ENCODE data around the gene RASL11A. TPM values are rescaled to one million over a fixed set of nuclear protein-coding genes. Genes with fewer than 3 reads are reported as not detected.

The RASL11A gene
- total RNA-seq, 1 experiment from 2014 or later: 21.0 TPM

DNA sequence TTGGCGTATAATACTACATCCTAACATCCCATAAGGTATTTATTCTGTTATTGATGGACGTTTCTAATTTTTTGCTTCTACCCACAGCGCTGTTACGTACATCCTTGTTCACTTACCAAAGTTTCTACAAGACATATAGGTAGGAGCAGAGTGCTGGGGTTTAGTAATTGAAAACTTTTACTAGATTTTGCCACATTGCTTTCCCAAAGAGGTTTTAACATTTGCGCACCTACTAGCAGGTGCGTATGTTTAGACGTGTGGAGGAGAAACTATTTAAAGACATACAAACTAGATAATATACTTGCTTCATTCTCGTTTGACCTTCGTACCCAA is 19.8 kb upstream of the RASL11A start:
- peaks cover 51% of the 10 kb centered on the region for H3K36me3 Mint-ChIP-seq (ENCODE audit: insufficient read depth, unreplicated experiment)

DNA sequence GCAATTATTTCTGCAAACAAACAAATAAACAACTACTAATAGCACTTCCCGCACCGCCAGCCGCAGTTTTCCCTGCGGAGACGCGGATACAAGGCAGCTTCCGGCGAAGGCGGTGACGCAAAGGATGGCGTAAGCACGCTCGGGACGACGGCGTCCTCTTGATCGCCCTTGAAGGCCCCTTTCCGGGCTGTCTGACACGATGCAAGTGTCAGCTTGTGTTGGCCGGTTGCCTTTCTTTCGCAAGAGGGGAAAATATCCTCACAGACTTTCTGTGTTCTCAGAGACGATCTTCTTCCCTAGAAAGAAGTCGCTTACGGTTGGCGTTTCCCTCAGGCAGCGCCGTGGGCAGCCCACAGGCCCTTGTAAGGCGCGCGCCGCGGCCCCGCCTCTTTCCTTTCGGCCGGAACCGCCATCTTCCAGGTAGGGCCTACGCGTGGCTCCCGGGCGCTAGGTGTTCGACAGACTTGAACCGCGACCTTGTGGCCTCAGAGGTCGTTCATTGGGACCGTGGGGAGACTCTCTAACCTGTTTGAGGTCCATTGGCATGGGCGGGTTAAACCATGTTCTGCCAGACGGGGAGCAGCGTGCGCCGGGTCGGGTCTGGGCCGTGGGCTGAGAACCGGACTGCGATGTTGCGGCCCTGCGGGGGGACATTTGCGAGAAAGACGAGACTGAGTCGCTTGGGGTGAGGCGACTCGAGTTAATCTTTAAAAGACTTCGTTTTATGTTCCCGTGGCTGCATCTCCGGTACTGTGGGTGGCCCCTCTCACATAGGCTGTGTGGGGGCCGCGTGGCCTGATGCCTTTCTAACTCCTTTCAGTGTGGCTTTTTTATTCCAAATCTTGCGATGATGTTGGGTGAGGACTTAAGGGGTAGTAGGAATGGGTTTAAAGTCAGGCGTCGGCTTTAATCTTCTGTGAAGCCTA is 19.2 kb upstream of the RASL11A start, which contains the start of gene RPL21:
Gene RPL21 (plus strand): TSS at position 393 of the 926 bp plus-strand sequence. CDS start 2,219 bp downstream, outside the sequence.
- intact Hi-C loops (cut with micrococcal nuclease; ENCODE audit: unreplicated experiment): loop anchor here (2.0 to 5.0 kb wide), 3 partner anchors 19 to 295 kb away; partner anchors contain the start of genes RASL11A and USP12
- TSS peak; percentile 55 for BruUV-seq (replicated peaks)
- Mint-ChIP-seq H3K27ac (ENCODE audit: unreplicated experiment) (peak within 1 kb of the TSS; percentile 99), H3K4me1 (ENCODE audit: low read depth, unreplicated experiment) (peaks cover 12% of the 10 kb centered on the region), H3K9me3 (ENCODE audit: unreplicated experiment) (no peaks in the 10 kb centered on the region), H3K27me3 (ENCODE audit: insufficient read depth, unreplicated experiment) (no peaks in the 10 kb centered on the region), H3K36me3 (ENCODE audit: insufficient read depth, unreplicated experiment) (peaks cover 57% of the 10 kb centered on the region), H3K4me3 (ENCODE audit: unreplicated experiment) (peak within 1 kb of the TSS; percentile 86)
- H3K4me1 ChIP-seq: peaks cover 16% of the 10 kb centered on the region; the same call in 1 of the 2 replicates
- H3K9me3 ChIP-seq: no peaks in the 10 kb centered on the region
- peak within 1 kb of the TSS; percentile 90 for H3K4me3 ChIP-seq (ENCODE audit: low read depth, low read length)
- H3K36me3 ChIP-seq (ENCODE audit: control insufficient read depth, insufficient read depth, low read length): 0 out of 2 replicates have a peak, but pooled peaks cover 3% of the 10 kb centered on the region
- ChIA-PET POLR2A (interaction anchor here (0.6 to 1.1 kb wide), 4 partner anchors 19 to 546 kb away, joined by 3 to 9 read pairs (median 5); partner anchors contain the start of gene RASL11A), CTCF (no interaction called here)
- no peaks in the 10 kb centered on the region for H3K27me3 ChIP-seq (replicated peaks; ENCODE audit: control insufficient read depth, insufficient read depth, low read length)
- TF ChIP-seq, protein P1, sequence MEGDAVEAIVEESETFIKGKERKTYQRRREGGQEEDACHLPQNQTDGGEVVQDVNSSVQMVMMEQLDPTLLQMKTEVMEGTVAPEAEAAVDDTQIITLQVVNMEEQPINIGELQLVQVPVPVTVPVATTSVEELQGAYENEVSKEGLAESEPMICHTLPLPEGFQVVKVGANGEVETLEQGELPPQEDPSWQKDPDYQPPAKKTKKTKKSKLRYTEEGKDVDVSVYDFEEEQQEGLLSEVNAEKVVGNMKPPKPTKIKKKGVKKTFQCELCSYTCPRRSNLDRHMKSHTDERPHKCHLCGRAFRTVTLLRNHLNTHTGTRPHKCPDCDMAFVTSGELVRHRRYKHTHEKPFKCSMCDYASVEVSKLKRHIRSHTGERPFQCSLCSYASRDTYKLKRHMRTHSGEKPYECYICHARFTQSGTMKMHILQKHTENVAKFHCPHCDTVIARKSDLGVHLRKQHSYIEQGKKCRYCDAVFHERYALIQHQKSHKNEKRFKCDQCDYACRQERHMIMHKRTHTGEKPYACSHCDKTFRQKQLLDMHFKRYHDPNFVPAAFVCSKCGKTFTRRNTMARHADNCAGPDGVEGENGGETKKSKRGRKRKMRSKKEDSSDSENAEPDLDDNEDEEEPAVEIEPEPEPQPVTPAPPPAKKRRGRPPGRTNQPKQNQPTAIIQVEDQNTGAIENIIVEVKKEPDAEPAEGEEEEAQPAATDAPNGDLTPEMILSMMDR (IDR thresholded peaks at IDR 0.05; ENCODE audit: insufficient read depth in 1 of 2, low read depth in 1 of 2, low read length in 1 of 2, severe bottlenecking in 1 of 2, unreplicated experiment in 1 of 2): no peak
- peak; percentile 93 to 96 for DNase-seq

More for the DNA sequence above, 19.8 kb upstream of the RASL11A start:
- TF ChIP-seq, protein P1 (IDR thresholded peaks at IDR 0.05; ENCODE audit: insufficient read depth in 1 of 2, low read depth in 1 of 2, low read length in 1 of 2, severe bottlenecking in 1 of 2, unreplicated experiment in 1 of 2): no peak
- H3K4me3 ChIP-seq (ENCODE audit: low read depth, low read length): peak overlapping the region; percentile 90
- peak overlapping the region; percentile 99 for H3K27ac Mint-ChIP-seq (ENCODE audit: unreplicated experiment)
- peak overlapping the region; percentile 86 for H3K4me3 Mint-ChIP-seq (ENCODE audit: unreplicated experiment)
- no peaks in the 10 kb centered on the region for H3K9me3 Mint-ChIP-seq (ENCODE audit: unreplicated experiment)
- BruUV-seq (replicated peaks): TSS peak; percentile 87
- ChIA-PET POLR2A (interaction anchor here (0.6 to 1.1 kb wide), 4 partner anchors 20 to 546 kb away, joined by 3 to 9 read pairs (median 5); partner anchors contain the start of gene RASL11A), CTCF (no interaction called here)
- H3K4me1 ChIP-seq: peaks cover 16% of the 10 kb centered on the region; the same call in 1 of the 2 replicates
- 0 out of 2 replicates have a peak, but pooled peaks cover 3% of the 10 kb centered on the region for H3K36me3 ChIP-seq (ENCODE audit: control insufficient read depth, insufficient read depth, low read length)
- intact Hi-C loops (cut with micrococcal nuclease; ENCODE audit: unreplicated experiment): loop anchor here (2.0 to 5.0 kb wide), 3 partner anchors 20 to 294 kb away; partner anchors contain the start of genes RASL11A and USP12
- no peaks in the 10 kb centered on the region for H3K27me3 Mint-ChIP-seq (ENCODE audit: insufficient read depth, unreplicated experiment)
- no peaks in the 10 kb centered on the region for H3K27me3 ChIP-seq (replicated peaks; ENCODE audit: control insufficient read depth, insufficient read depth, low read length)
- no peak for DNase-seq
- H3K9me3 ChIP-seq: no peaks in the 10 kb centered on the region
- peaks cover 12% of the 10 kb centered on the region for H3K4me1 Mint-ChIP-seq (ENCODE audit: low read depth, unreplicated experiment)

DNA sequence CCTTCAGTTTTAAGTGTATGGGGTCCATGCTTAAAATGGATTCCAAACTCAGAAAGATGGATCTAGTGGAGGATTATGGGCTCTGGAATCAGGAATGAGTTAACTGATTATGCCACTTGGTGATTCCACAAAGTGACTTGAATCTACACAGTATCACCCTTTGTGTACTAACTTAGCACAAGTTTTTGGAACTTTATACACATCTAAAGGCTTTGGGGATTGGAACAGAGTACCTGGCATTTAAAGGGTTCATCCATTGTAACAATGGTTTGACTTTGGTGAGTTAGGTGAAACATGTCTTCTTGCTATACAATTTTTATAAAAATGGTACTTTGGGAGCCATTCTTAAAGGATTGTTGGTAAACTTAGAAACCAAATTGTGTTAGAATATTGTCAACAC is 18.2 kb upstream of the RASL11A start:
- Histone ChIP-seq H3K9me3 (no peaks in the 10 kb centered on the region), H3K27me3 (replicated peaks; ENCODE audit: control insufficient read depth, insufficient read depth, low read length) (no peaks in the 10 kb centered on the region), H3K4me1 (peaks cover 16% of the 10 kb centered on the region; the same call in 1 of the 2 replicates), H3K4me3 (ENCODE audit: low read depth, low read length) (peak overlapping the region; percentile 90), H3K36me3 (ENCODE audit: control insufficient read depth, insufficient read depth, low read length) (0 out of 2 replicates have a peak, but pooled peaks cover 3% of the 10 kb centered on the region)
- H3K27ac Mint-ChIP-seq (ENCODE audit: unreplicated experiment): peak overlapping the region; percentile 99
- H3K4me3 Mint-ChIP-seq (ENCODE audit: unreplicated experiment): peak overlapping the region; percentile 86
- H3K27me3 Mint-ChIP-seq (ENCODE audit: insufficient read depth, unreplicated experiment): no peaks in the 10 kb centered on the region
- no peaks in the 10 kb centered on the region for H3K9me3 Mint-ChIP-seq (ENCODE audit: unreplicated experiment)
- TF ChIP-seq, protein P1 (IDR thresholded peaks at IDR 0.05; ENCODE audit: insufficient read depth in 1 of 2, low read depth in 1 of 2, low read length in 1 of 2, severe bottlenecking in 1 of 2, unreplicated experiment in 1 of 2): no peak
- H3K36me3 Mint-ChIP-seq (ENCODE audit: insufficient read depth, unreplicated experiment): peaks cover 67% of the 10 kb centered on the region
- ChIA-PET CTCF (no interaction called here), POLR2A (interaction anchor here (0.5 kb wide), 1 partner anchor 298 kb away, joined by 3 read pairs; no protein-coding TSS in a partner anchor)
- peaks cover 7% of the 10 kb centered on the region for H3K4me1 Mint-ChIP-seq (ENCODE audit: low read depth, unreplicated experiment)
- BruUV-seq (replicated peaks): no TSS peak
- intact Hi-C loops (cut with micrococcal nuclease; ENCODE audit: unreplicated experiment): loop anchor here (5.0 kb wide), 1 partner anchor 80 kb away; the partner anchor contains the start of gene USP12
- DNase-seq: no peak
